A673 (cell line): ENCODE results near the gene ITPR2. TPM values are rescaled to one million over a fixed set of nuclear protein-coding genes. Genes with fewer than 3 reads are reported as not detected.

ENCODE experiments used
- BruUV-seq: library from RNA; stranded (reverse); fragments of 400-500 nt; replicated peaks from 2 replicates; lab custom pipeline; 2021; lab: Mats Ljungman, UMichigan
- CTCF ChIA-PET: fragments of 300-600 bp; sonication (Branson Sonifier 250); formaldehyde crosslinking; loops from one replicate; lab custom pipeline; 2022; ENCODE audit warnings: antibody characterized with exemption; lab: Charles Lee
- POLR2A ChIA-PET: fragments of 300-600 bp; sonication (Branson Sonifier 250); formaldehyde crosslinking; loops from one replicate; lab custom pipeline; 2022; ENCODE audit warnings: antibody characterized with exemption; ENCODE audit not compliant: low non-redundant PET; lab: Charles Lee
- DNase-seq: peaks from one replicate; pipeline ENCODE4 v3.0.0-alpha.2; 2015; ENCODE audit warnings: low spot score
- H3K27ac ChIP-seq: fragments of 200-600 bp; sonication (generic); 2 replicates; pipeline ENCODE4 v1.5.1; 2016; ENCODE audit warnings: mixed run types, low read depth, mild to moderate bottlenecking, mixed read lengths, antibody characterized with exemption, low read length; ENCODE audit not compliant: poor library complexity, severe bottlenecking
- H3K27me3 ChIP-seq: fragments of 200-600 bp; sonication (generic); replicated peaks from 2 replicates; pipeline ENCODE4 v1.6.1; 2017; ENCODE audit warnings: mixed run types, low read depth, mild to moderate bottlenecking, mixed read lengths, antibody characterized with exemption, low read length; ENCODE audit not compliant: insufficient read depth, poor library complexity
- H3K36me3 ChIP-seq: fragments of 200-600 bp; sonication (generic); 2 replicates; pipeline ENCODE4 v1.6.1; 2016; ENCODE audit warnings: mixed run types, mild to moderate bottlenecking, mixed read lengths, antibody characterized with exemption, low read length; ENCODE audit not compliant: insufficient read depth, poor library complexity, severe bottlenecking
- H3K4me1 ChIP-seq: fragments of 200-600 bp; sonication (generic); 2 replicates; pipeline ENCODE4 v1.6.1; 2017; ENCODE audit warnings: mixed run types, mild to moderate bottlenecking, mixed read lengths, antibody characterized with exemption, low read length; ENCODE audit not compliant: insufficient read depth, poor library complexity, severe bottlenecking
- H3K4me3 ChIP-seq: fragments of 200-600 bp; sonication (generic); 2 replicates; pipeline ENCODE4 v1.5.1; 2016; ENCODE audit warnings: low read depth, mixed run types, mild to moderate bottlenecking, mixed read lengths, low read length; ENCODE audit not compliant: poor library complexity, severe bottlenecking
- H3K9me3 ChIP-seq: fragments of 200-600 bp; sonication (generic); 2 replicates; pipeline ENCODE4 v1.6.1; 2016; ENCODE audit warnings: mixed run types, low read depth, mild to moderate bottlenecking, mixed read lengths, antibody characterized with exemption, low read length; ENCODE audit not compliant: poor library complexity, severe bottlenecking
- CTCF ChIP-seq: fragments of 300-800, 200-600 bp; sonication (generic); conservative IDR thresholded peaks from 2 replicates; pipeline ENCODE4 v1.5.1; 2017; ENCODE audit warnings: low read depth, mild to moderate bottlenecking, antibody characterized with exemption, low read length, moderate library complexity, mixed read lengths
- EZH2 ChIP-seq: fragments of 200-600 bp; sonication (generic); IDR thresholded peaks from 2 replicates; pipeline ENCODE4 v1.6.1; 2017; ENCODE audit warnings: borderline replicate concordance, low read depth, mild to moderate bottlenecking, mixed read lengths, antibody characterized with exemption, low read length; ENCODE audit not compliant: poor library complexity, severe bottlenecking
- intact Hi-C: fragments of 100-400 bp; cut with micrococcal nuclease; formaldehyde crosslinking; loops from one replicate; pipeline ENCODE4 v1.10.0; 2022; ENCODE audit not compliant: unreplicated experiment
- total RNA-seq: library from RNA; stranded (reverse); gene quantifications from 2 replicates; pipeline ENCODE4 v1.2.3, GENCODE V29; 2021

ITPR2 gene
- total RNA-seq, 1 experiment from 2014 or later, result 22.6 TPM

GRCh38 chr12:26389343-26389742, 443.7 kb downstream of the ITPR2 start:
- CTCF ChIA-PET, result no interaction called here
- H3K9me3 ChIP-seq, result no peaks in the 10 kb centered on the region
- POLR2A ChIA-PET, result no interaction called here
- no peaks in the 10 kb centered on the region for H3K27me3 ChIP-seq
- no TSS peak for BruUV-seq
- no peaks in the 10 kb centered on the region for H3K36me3 ChIP-seq
- no peak overlapping the region for H3K4me3 ChIP-seq
- intact Hi-C loops, result no loop called here
- TF ChIP-seq EZH2 (no peak), CTCF (no peak)
- H3K4me1 ChIP-seq, result no peaks in the 10 kb centered on the region
- no peak overlapping the region for H3K27ac ChIP-seq
- DNase-seq, result no peak

GRCh38 chr12:26384536-26384935, 448.5 kb downstream of the ITPR2 start:
- Histone ChIP-seq H3K36me3 (no peaks in the 10 kb centered on the region), H3K27me3 (no peaks in the 10 kb centered on the region), H3K27ac (no peak overlapping the region), H3K9me3 (no peaks in the 10 kb centered on the region), H3K4me1 (no peaks in the 10 kb centered on the region), H3K4me3 (no peak overlapping the region)
- ChIA-PET POLR2A (no interaction called here), CTCF (no interaction called here)
- no TSS peak for BruUV-seq
- intact Hi-C loops, result no loop called here
- TF ChIP-seq CTCF (no peak), EZH2 (no peak)
- no peak for DNase-seq

GRCh38 chr12:26383041-26383440, 450.0 kb downstream of the ITPR2 start:
- no TSS peak for BruUV-seq
- Histone ChIP-seq H3K9me3 (no peaks in the 10 kb centered on the region), H3K36me3 (no peaks in the 10 kb centered on the region), H3K27me3 (no peaks in the 10 kb centered on the region), H3K4me1 (no peaks in the 10 kb centered on the region), H3K4me3 (no peak overlapping the region), H3K27ac (no peak overlapping the region)
- DNase-seq, result no peak
- CTCF ChIA-PET, result no interaction called here
- intact Hi-C loops, result no loop called here
- POLR2A ChIA-PET, result no interaction called here
- TF ChIP-seq EZH2 (no peak), CTCF (no peak)
